ENCODE results near the gene TBL1X. TPM values are rescaled to one million over a fixed set of nuclear protein-coding genes. Genes with fewer than 3 reads are reported as not detected.
A peak's percentile ranks its signal among the peaks of the same experiment; 100 is the strongest.

The TBL1X gene
- total and polyA plus RNA-seq, 2 donors (not counting 3 experiments of a cell fraction or from before 2014, with no cell fraction given), result 8.7 to 25.3 TPM

DNA sequence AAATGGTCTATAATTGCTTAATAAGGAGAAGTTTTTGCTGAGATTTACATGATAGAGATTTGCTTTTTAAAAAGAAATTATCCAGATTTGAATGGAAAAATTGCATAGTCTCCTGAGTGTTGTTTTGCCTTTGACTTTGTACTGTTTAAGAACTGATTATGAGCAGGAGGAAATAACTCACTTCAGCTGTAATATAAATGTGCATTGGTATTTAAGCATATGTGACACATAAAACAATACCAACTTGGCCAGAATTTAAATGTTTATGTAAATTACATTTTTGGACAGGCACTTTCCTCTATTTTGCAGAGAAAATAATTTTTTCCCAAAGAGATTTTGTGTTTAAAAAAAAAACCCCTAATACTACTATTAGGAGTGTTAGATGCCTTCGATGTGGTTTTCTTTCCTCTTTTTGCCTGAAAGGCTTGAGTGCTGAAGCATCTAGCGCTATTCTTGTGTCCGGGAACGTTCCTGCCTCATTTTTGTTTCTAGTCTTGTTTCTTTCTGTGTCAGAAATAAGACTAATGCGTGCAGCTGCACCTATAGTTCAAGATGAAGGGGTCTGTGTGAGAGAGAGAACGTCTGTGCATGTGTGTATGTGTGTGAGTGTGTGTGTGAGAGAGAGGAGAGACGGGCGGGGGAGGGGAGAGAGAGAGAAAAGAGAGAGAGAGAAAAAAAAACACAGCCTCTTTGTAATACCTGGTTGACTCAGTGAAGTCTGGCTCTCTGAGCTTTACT lies 60.8 kb downstream of the TBL1X start:
- H3K27me3 ChIP-seq (ENCODE audit: control insufficient read depth in 2 of 2, insufficient read depth in 2 of 2, low read length in 2 of 2), result no peaks in the 10 kb centered on the region
- no peaks in the 10 kb centered on the region for H4K20me1 ChIP-seq (replicated peaks; ENCODE audit: control insufficient read depth, extremely low read depth, insufficient read depth, low read length)
- dilution Hi-C loops (cut with MboI; ENCODE audit: extremely low pct_ligation_motif_present, low sequenced_read_pairs) (no loop called here), intact Hi-C loops (cut with micrococcal nuclease) (no loop called here)
- DNase-seq (ENCODE audit: low read depth, low spot score), result peak; percentile 20
- BruUV-seq (replicated peaks), result no TSS peak
- H3K4me3 ChIP-seq (replicated peaks in 1 of 3; ENCODE audit: insufficient read depth in 1 of 3, low read depth in 1 of 3, low read length in 3 of 3), result no peak overlapping the region
- peaks cover 5% of the 10 kb centered on the region for H3K4me1 ChIP-seq (ENCODE audit: control insufficient read depth, extremely low read depth, insufficient read depth, low read length)
- no peak overlapping the region for H2AFZ ChIP-seq (ENCODE audit: low read depth, low read length)
- H3K79me2 ChIP-seq (ENCODE audit: control insufficient read depth, insufficient read depth, low read length), result peaks cover 15% of the 10 kb centered on the region
- H3K9me3 ChIP-seq (replicated peaks; ENCODE audit: control insufficient read depth, insufficient read depth, low read length), result no peaks in the 10 kb centered on the region
- ChIA-PET POLR2A (no interaction called here), CTCF (no interaction called here)
- H3K9me1 ChIP-seq (replicated peaks; ENCODE audit: control insufficient read depth, extremely low read depth, insufficient read depth, low read length), result no peaks in the 10 kb centered on the region
- no peaks in the 10 kb centered on the region for H3K36me3 ChIP-seq (ENCODE audit: control insufficient read depth in 2 of 2, extremely low read depth in 1 of 2, insufficient read depth in 2 of 2, low read length in 2 of 2)
- H3K27ac ChIP-seq (ENCODE audit: insufficient read depth, low read depth, low read length), result no peak overlapping the region
- TF ChIP-seq POLR2AphosphoS5 (IDR thresholded peaks at IDR 0.05; ENCODE audit: insufficient read depth, low read depth, low read length) (no peak), MYC (IDR thresholded peaks at IDR 0.05; ENCODE audit: low read depth, low read length) (no peak), POLR2A (IDR thresholded peaks at IDR 0.05; ENCODE audit: low read depth, low read length) (no peak), EZH2 (IDR thresholded peaks at IDR 0.05; ENCODE audit: borderline replicate concordance, low read depth, low read length, severe bottlenecking) (no peak)
- TF ChIP-seq, protein P1, sequence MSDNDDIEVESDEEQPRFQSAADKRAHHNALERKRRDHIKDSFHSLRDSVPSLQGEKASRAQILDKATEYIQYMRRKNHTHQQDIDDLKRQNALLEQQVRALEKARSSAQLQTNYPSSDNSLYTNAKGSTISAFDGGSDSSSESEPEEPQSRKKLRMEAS (IDR thresholded peaks at IDR 0.05; ENCODE audit: insufficient read depth, insufficient read length), result no peak
- no peak overlapping the region for H3K9ac ChIP-seq (replicated peaks; ENCODE audit: extremely low read depth, insufficient read depth, low read length)
- H3K4me2 ChIP-seq (ENCODE audit: insufficient read depth, low read length), result peak overlapping the region; percentile 11
- peak; percentile 26 for FAIRE-seq

DNA sequence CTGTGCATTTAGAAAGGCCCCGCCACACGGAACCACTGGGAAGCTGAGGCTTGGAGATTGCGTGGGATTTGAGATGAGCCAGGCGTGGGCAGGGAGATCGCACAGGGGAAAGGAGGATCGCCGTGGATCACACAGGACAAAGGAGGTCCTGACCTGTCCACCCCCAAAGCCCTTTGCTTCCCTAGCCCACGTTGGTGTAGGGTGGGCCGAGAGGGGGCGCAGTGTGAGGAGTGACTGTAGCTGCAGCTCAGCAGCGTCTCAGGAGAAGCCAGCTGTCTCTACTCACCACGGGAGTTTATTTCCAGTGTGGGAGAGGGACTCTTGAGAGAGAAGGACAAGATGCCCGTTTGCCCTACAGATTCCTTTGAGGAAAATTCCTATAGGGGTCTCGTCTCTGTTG lies 62.1 kb downstream of the TBL1X start:
- H3K36me3 ChIP-seq (ENCODE audit: control insufficient read depth in 2 of 2, extremely low read depth in 1 of 2, insufficient read depth in 2 of 2, low read length in 2 of 2), result no peaks in the 10 kb centered on the region
- no peaks in the 10 kb centered on the region for H3K9me3 ChIP-seq (replicated peaks; ENCODE audit: control insufficient read depth, insufficient read depth, low read length)
- ChIA-PET CTCF (no interaction called here), POLR2A (no interaction called here)
- H3K4me3 ChIP-seq (replicated peaks in 1 of 3; ENCODE audit: insufficient read depth in 1 of 3, low read depth in 1 of 3, low read length in 3 of 3), result no peak overlapping the region
- DNase-seq (ENCODE audit: low read depth, low spot score) (no peak), FAIRE-seq (no peak)
- peaks cover 5% of the 10 kb centered on the region for H3K4me1 ChIP-seq (ENCODE audit: control insufficient read depth, extremely low read depth, insufficient read depth, low read length)
- H3K27me3 ChIP-seq (ENCODE audit: control insufficient read depth in 2 of 2, insufficient read depth in 2 of 2, low read length in 2 of 2), result no peaks in the 10 kb centered on the region
- H2AFZ ChIP-seq (ENCODE audit: low read depth, low read length), result no peak overlapping the region
- no peaks in the 10 kb centered on the region for H4K20me1 ChIP-seq (replicated peaks; ENCODE audit: control insufficient read depth, extremely low read depth, insufficient read depth, low read length)
- H3K9ac ChIP-seq (replicated peaks; ENCODE audit: extremely low read depth, insufficient read depth, low read length), result no peak overlapping the region
- dilution Hi-C loops (cut with MboI; ENCODE audit: extremely low pct_ligation_motif_present, low sequenced_read_pairs), result no loop called here
- TF ChIP-seq GATA2 (IDR thresholded peaks at IDR 0.05; ENCODE audit: insufficient read depth, insufficient read length, low read depth, low read length), result no peak
- TF ChIP-seq, protein P1 (IDR thresholded peaks at IDR 0.05; ENCODE audit: insufficient read depth, insufficient read length), result no peak
- TF ChIP-seq POLR2A (IDR thresholded peaks at IDR 0.05; ENCODE audit: low read depth, low read length), result no peak
- no peak for TF ChIP-seq JUN (IDR thresholded peaks at IDR 0.05; ENCODE audit: borderline replicate concordance, insufficient read depth, insufficient read length, low read depth)
- TF ChIP-seq POLR2AphosphoS5 (IDR thresholded peaks at IDR 0.05; ENCODE audit: insufficient read depth, low read depth, low read length), result no peak
- no peak for TF ChIP-seq FOS (IDR thresholded peaks at IDR 0.05; ENCODE audit: borderline replicate concordance, insufficient read depth, low read length)
- TF ChIP-seq, protein P2, sequence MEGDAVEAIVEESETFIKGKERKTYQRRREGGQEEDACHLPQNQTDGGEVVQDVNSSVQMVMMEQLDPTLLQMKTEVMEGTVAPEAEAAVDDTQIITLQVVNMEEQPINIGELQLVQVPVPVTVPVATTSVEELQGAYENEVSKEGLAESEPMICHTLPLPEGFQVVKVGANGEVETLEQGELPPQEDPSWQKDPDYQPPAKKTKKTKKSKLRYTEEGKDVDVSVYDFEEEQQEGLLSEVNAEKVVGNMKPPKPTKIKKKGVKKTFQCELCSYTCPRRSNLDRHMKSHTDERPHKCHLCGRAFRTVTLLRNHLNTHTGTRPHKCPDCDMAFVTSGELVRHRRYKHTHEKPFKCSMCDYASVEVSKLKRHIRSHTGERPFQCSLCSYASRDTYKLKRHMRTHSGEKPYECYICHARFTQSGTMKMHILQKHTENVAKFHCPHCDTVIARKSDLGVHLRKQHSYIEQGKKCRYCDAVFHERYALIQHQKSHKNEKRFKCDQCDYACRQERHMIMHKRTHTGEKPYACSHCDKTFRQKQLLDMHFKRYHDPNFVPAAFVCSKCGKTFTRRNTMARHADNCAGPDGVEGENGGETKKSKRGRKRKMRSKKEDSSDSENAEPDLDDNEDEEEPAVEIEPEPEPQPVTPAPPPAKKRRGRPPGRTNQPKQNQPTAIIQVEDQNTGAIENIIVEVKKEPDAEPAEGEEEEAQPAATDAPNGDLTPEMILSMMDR (IDR thresholded peaks at IDR 0.05; ENCODE audit: extremely low read depth in 1 of 2, insufficient read depth in 1 of 2, low read depth in 1 of 2, low read length in 2 of 2), result no peak
- TF ChIP-seq EZH2 (IDR thresholded peaks at IDR 0.05; ENCODE audit: borderline replicate concordance, low read depth, low read length, severe bottlenecking), result no peak
- no peak for TF ChIP-seq MYC (IDR thresholded peaks at IDR 0.05; ENCODE audit: low read depth, low read length)
- no peak overlapping the region for H3K4me2 ChIP-seq (ENCODE audit: insufficient read depth, low read length)
- BruUV-seq (replicated peaks), result no TSS peak
- no peak overlapping the region for H3K27ac ChIP-seq (ENCODE audit: insufficient read depth, low read depth, low read length)
- intact Hi-C loops (cut with micrococcal nuclease), result no loop called here
- H3K79me2 ChIP-seq (ENCODE audit: control insufficient read depth, insufficient read depth, low read length), result peaks cover 18% of the 10 kb centered on the region
- H3K9me1 ChIP-seq (replicated peaks; ENCODE audit: control insufficient read depth, extremely low read depth, insufficient read depth, low read length), result no peaks in the 10 kb centered on the region

Data from endothelial cell of umbilical vein (primary cell).